Type B pancreatic cell (in vitro differentiated cells): ENCODE measurements around the gene GSG1. TPM values are rescaled to one million over a fixed set of nuclear protein-coding genes. Genes with fewer than 3 reads are reported as not detected.
A peak's percentile ranks its signal among the peaks of the same experiment; 100 is the strongest.

ENCODE experiments used
- DNase-seq: peaks from one replicate; pipeline ENCODE4 v3.0.0; 2021; ENCODE audit warnings: mixed read lengths; ENCODE audit not compliant: unreplicated experiment; ENCODE audit errors: extremely low spot score
- H3K27ac Mint-ChIP-seq: 2 replicates; pipeline ENCODE4 v1.8.0; 2021; ENCODE audit warnings: mild to moderate bottlenecking, mixed read lengths
- H3K27me3 Mint-ChIP-seq: 2 replicates; pipeline ENCODE4 v1.8.0; 2021; ENCODE audit warnings: mixed read lengths
- H3K36me3 Mint-ChIP-seq: 2 replicates; pipeline ENCODE4 v1.8.0; 2021; ENCODE audit warnings: mixed read lengths
- H3K4me1 Mint-ChIP-seq: one replicate; pipeline ENCODE4 v1.8.0; 2021; ENCODE audit warnings: mixed read lengths; ENCODE audit not compliant: unreplicated experiment
- H3K4me3 Mint-ChIP-seq: 2 replicates; pipeline ENCODE4 v1.8.0; 2021; ENCODE audit warnings: mild to moderate bottlenecking, mixed read lengths
- H3K9me3 Mint-ChIP-seq: 2 replicates; pipeline ENCODE4 v1.8.0; 2021; ENCODE audit warnings: mixed read lengths
- CTCF ChIP-seq: fragments of 200-600 bp; sonication (generic); conservative IDR thresholded peaks from 2 replicates; pipeline ENCODE4 v1.5.0; 2021; ENCODE audit warnings: antibody characterized with exemption, mild to moderate bottlenecking
- total RNA-seq: library from RNA; stranded (reverse); gene quantifications from 2 replicates; pipeline ENCODE4 v1.2.1, GENCODE V29; 2021; ENCODE audit warnings: low replicate concordance

The GSG1 gene
- total RNA-seq, 1 donor from 2014 or later = 0.36 TPM

GRCh38 chr12:13112968-13113367 is 9.5 kb upstream of the GSG1 start:
- H3K36me3 Mint-ChIP-seq = peaks cover 24% of the 10 kb centered on the region

GRCh38 chr12:13106666-13107065 is 3.2 kb upstream of the GSG1 start:
- no peak for DNase-seq
- TF ChIP-seq CTCF = no peak
- Mint-ChIP-seq H3K4me3 (no peak overlapping the region), H3K36me3 (peaks cover 15% of the 10 kb centered on the region), H3K27ac (no peak overlapping the region), H3K9me3 (peaks cover 4% of the 10 kb centered on the region), H3K4me1 (peaks cover 16% of the 10 kb centered on the region), H3K27me3 (no peaks in the 10 kb centered on the region)

More at GRCh38 chr12:13112968-13113367, 9.5 kb upstream of the GSG1 start:
- Mint-ChIP-seq H3K4me3 (no peak overlapping the region), H3K27me3 (peaks cover 9% of the 10 kb centered on the region), H3K4me1 (peaks cover 12% of the 10 kb centered on the region), H3K27ac (no peak overlapping the region), H3K9me3 (peaks cover 4% of the 10 kb centered on the region)
- TF ChIP-seq CTCF = no peak
- DNase-seq = no peak

GRCh38 chr12:13105781-13106180 is 2.3 kb upstream of the GSG1 start:
- TF ChIP-seq CTCF = no peak
- H3K27ac Mint-ChIP-seq = no peak overlapping the region
- no peaks in the 10 kb centered on the region for H3K27me3 Mint-ChIP-seq
- peaks cover 15% of the 10 kb centered on the region for H3K36me3 Mint-ChIP-seq
- no peak for DNase-seq
- H3K9me3 Mint-ChIP-seq = peaks cover 4% of the 10 kb centered on the region
- H3K4me1 Mint-ChIP-seq = peaks cover 18% of the 10 kb centered on the region
- H3K4me3 Mint-ChIP-seq = no peak overlapping the region

- no peak for DNase-seq
- TF ChIP-seq CTCF = no peak
- peaks cover 10% of the 10 kb centered on the region for H3K36me3 Mint-ChIP-seq
- H3K4me3 Mint-ChIP-seq = no peak overlapping the region
- H3K9me3 Mint-ChIP-seq = peaks cover 2% of the 10 kb centered on the region
- no peak overlapping the region for H3K27ac Mint-ChIP-seq
- H3K27me3 Mint-ChIP-seq = no peaks in the 10 kb centered on the region
- peaks cover 30% of the 10 kb centered on the region for H3K4me1 Mint-ChIP-seq
Observed at GRCh38 chr12:13104409-13104808, 942 bp upstream of the GSG1 start.

GRCh38 chr12:13102461-13103195 is 839 bp downstream of the GSG1 start:
- no peaks in the 10 kb centered on the region for H3K9me3 Mint-ChIP-seq
- H3K27me3 Mint-ChIP-seq = no peaks in the 10 kb centered on the region
- no peak for DNase-seq
- TF ChIP-seq CTCF = no peak
- no peaks in the 10 kb centered on the region for H3K36me3 Mint-ChIP-seq
- peak overlapping the region; percentile 86 for H3K4me3 Mint-ChIP-seq
- H3K4me1 Mint-ChIP-seq = peaks cover 45% of the 10 kb centered on the region
- peak overlapping the region; percentile 96 for H3K27ac Mint-ChIP-seq
